Karpas-422 (cell line): ENCODE measurements around the gene ARL14. TPM values are rescaled to one million over a fixed set of nuclear protein-coding genes. Genes with fewer than 3 reads are reported as not detected.

Source experiments
- DNase-seq: peaks from one replicate; pipeline ENCODE4 v3.0.0-alpha.2; 2015
- H2AFZ ChIP-seq: fragments of 200-600 bp; sonication (generic); 2 replicates; pipeline ENCODE4 v1.6.1; 2014; ENCODE audit warnings: antibody characterized with exemption, low read length, mixed read lengths
- H3K27ac ChIP-seq: fragments of 200-600 bp; sonication (generic); 2 replicates; pipeline ENCODE4 v1.5.1; 2014; ENCODE audit warnings: mild to moderate bottlenecking, low read length, moderate library complexity
- H3K27me3 ChIP-seq: fragments of 200-600 bp; sonication (generic); 2 replicates; pipeline ENCODE4 v1.6.1; 2014; ENCODE audit warnings: low read length, mixed read lengths
- H3K36me3 ChIP-seq: fragments of 200-600 bp; sonication (generic); 2 replicates; pipeline ENCODE4 v1.6.1; 2014; ENCODE audit warnings: low read length, mixed read lengths; ENCODE audit not compliant: insufficient read depth
- H3K4me1 ChIP-seq: fragments of 200-600 bp; sonication (generic); 2 replicates; pipeline ENCODE4 v1.6.1; 2014; ENCODE audit warnings: mild to moderate bottlenecking, low read length, mixed read lengths
- H3K4me2 ChIP-seq: fragments of 200-600 bp; sonication (generic); 2 replicates; pipeline ENCODE4 v1.6.1; 2014; ENCODE audit warnings: low read length, low read depth, mild to moderate bottlenecking; ENCODE audit not compliant: poor library complexity, severe bottlenecking
- H3K4me3 ChIP-seq: fragments of 200-600 bp; sonication (generic); 2 replicates; pipeline ENCODE4 v1.5.1; 2014; ENCODE audit warnings: mild to moderate bottlenecking, antibody characterized with exemption, low read length, mixed read lengths
- H3K79me2 ChIP-seq: fragments of 200-600 bp; sonication (generic); 2 replicates; pipeline ENCODE4 v1.6.1; 2014; ENCODE audit warnings: mild to moderate bottlenecking, low read length, mixed read lengths
- H3K9ac ChIP-seq: fragments of 200-600 bp; sonication (generic); 2 replicates; pipeline ENCODE4 v1.6.0; 2014; ENCODE audit warnings: low read length
- H3K9me2 ChIP-seq: fragments of 200-600 bp; sonication (generic), shearing (Covaris generic); replicated peaks from 2 replicates; pipeline ENCODE4 v1.6.0; 2014; ENCODE audit warnings: mild to moderate bottlenecking, low read length, moderate library complexity; ENCODE audit not compliant: insufficient read depth
- H3K9me3 ChIP-seq: fragments of 300-700, 200-600 bp; sonication (generic); 2 replicates; pipeline ENCODE4 v1.6.1; 2014; ENCODE audit warnings: low read length, mixed read lengths
- H4K20me1 ChIP-seq: fragments of 200-600 bp; sonication (generic); 2 replicates; pipeline ENCODE4 v1.6.1; 2014; ENCODE audit warnings: mild to moderate bottlenecking, antibody characterized with exemption, low read length, low read depth; ENCODE audit not compliant: insufficient read depth
- total RNA-seq: library from RNA; depleted of rRNA; stranded (reverse); fragments of >200 nt; shearing (Covaris generic); gene quantifications from 2 replicates; pipeline ENCODE4 v1.2.3, GENCODE V29; 2014; ENCODE audit warnings: low replicate concordance

The ARL14 gene
- total RNA-seq, 1 experiment from 2014 or later, result not detected

- no peak for DNase-seq
- no peaks in the 10 kb centered on the region for H4K20me1 ChIP-seq
- no peaks in the 10 kb centered on the region for H3K79me2 ChIP-seq
- H3K4me1 ChIP-seq, result peaks cover 22% of the 10 kb centered on the region
- no peak overlapping the region for H3K27ac ChIP-seq
- H3K27me3 ChIP-seq, result no peaks in the 10 kb centered on the region
- H2AFZ ChIP-seq, result no peak overlapping the region
- H3K36me3 ChIP-seq, result no peaks in the 10 kb centered on the region
- H3K9ac ChIP-seq, result no peak overlapping the region
- no peaks in the 10 kb centered on the region for H3K9me3 ChIP-seq
- no peak overlapping the region for H3K4me3 ChIP-seq
- H3K9me2 ChIP-seq, result no peaks in the 10 kb centered on the region
- H3K4me2 ChIP-seq, result no peak overlapping the region
These were observed 9.5 kb upstream of the ARL14 start for GRCh38 chr3:160667452-160667851.

DNA sequence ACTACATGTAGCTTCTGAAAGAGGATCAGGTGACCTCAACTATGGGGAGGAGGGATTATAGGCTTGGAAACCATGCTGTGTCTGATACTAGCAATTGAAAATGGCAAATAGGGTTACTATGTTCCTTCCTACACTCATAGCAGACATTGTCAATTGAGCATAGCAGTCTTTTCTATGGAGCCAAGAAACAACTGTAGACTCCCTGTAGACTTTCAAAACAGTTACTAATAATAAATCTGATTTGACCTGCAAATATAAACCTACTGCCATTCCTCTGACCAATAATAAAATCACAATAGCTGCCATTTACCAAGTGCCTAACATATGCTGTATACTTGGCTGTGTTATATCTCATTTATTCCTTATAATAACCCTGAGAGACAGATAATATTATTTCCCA, 8.5 kb upstream of the ARL14 start:
- no peak overlapping the region for H3K27ac ChIP-seq
- H3K4me3 ChIP-seq, result no peak overlapping the region
- no peak for DNase-seq
- H4K20me1 ChIP-seq, result no peaks in the 10 kb centered on the region
- no peaks in the 10 kb centered on the region for H3K36me3 ChIP-seq
- H3K79me2 ChIP-seq, result no peaks in the 10 kb centered on the region
- H3K4me2 ChIP-seq, result no peak overlapping the region
- H3K9ac ChIP-seq, result no peak overlapping the region
- H3K27me3 ChIP-seq, result no peaks in the 10 kb centered on the region
- H3K9me3 ChIP-seq, result no peaks in the 10 kb centered on the region
- H3K4me1 ChIP-seq, result peaks cover 22% of the 10 kb centered on the region
- no peak overlapping the region for H2AFZ ChIP-seq
- no peaks in the 10 kb centered on the region for H3K9me2 ChIP-seq

GRCh38 chr3:160671231-160671630, 5.7 kb upstream of the ARL14 start:
- Histone ChIP-seq H3K27me3 (no peaks in the 10 kb centered on the region), H2AFZ (no peak overlapping the region), H3K79me2 (no peaks in the 10 kb centered on the region), H3K36me3 (no peaks in the 10 kb centered on the region), H4K20me1 (no peaks in the 10 kb centered on the region), H3K9me3 (no peaks in the 10 kb centered on the region), H3K4me1 (peaks cover 2% of the 10 kb centered on the region), H3K4me3 (no peak overlapping the region), H3K27ac (no peak overlapping the region), H3K4me2 (no peak overlapping the region), H3K9me2 (no peaks in the 10 kb centered on the region), H3K9ac (no peak overlapping the region)
- DNase-seq, result no peak

GRCh38 chr3:160671995-160672394, 5.0 kb upstream of the ARL14 start:
- H2AFZ ChIP-seq, result no peak overlapping the region
- no peaks in the 10 kb centered on the region for H3K9me3 ChIP-seq
- no peaks in the 10 kb centered on the region for H4K20me1 ChIP-seq
- no peaks in the 10 kb centered on the region for H3K4me1 ChIP-seq
- H3K9me2 ChIP-seq, result no peaks in the 10 kb centered on the region
- H3K27ac ChIP-seq, result no peak overlapping the region
- no peak overlapping the region for H3K4me3 ChIP-seq
- no peaks in the 10 kb centered on the region for H3K36me3 ChIP-seq
- no peak overlapping the region for H3K9ac ChIP-seq
- no peak for DNase-seq
- no peaks in the 10 kb centered on the region for H3K79me2 ChIP-seq
- no peaks in the 10 kb centered on the region for H3K27me3 ChIP-seq
- H3K4me2 ChIP-seq, result no peak overlapping the region

GRCh38 chr3:160673188-160673587, 3.8 kb upstream of the ARL14 start:
- no peaks in the 10 kb centered on the region for H3K9me2 ChIP-seq
- no peak for DNase-seq

DNA sequence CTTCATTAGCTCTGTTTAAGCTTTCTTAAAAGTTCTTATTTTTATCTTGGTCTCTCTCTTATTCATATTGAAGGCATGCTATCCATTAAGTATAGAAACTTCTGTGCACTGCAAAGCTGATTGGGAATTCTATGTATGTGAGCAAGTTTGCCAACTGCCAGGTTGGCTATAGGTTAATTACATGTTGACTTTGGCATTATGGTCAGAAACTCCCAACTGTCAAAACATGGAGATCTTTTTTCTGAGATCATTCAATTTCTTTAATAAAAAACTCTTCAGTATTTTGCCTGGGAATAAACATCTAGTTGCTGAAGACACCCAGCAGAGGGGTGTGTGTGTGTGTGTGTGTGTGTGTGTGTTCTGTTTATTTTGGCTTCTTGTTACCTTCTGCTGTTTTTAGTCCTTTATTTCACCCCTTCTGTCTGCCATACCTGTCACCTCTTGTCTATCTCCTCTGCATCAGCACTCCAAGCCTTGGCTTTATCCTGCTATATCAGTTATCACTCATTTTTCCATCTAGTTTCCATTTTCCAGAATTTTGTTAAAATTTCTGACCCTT, 1.3 kb upstream of the ARL14 start:
- no peak overlapping the region for H3K9ac ChIP-seq
- H3K27me3 ChIP-seq, result no peaks in the 10 kb centered on the region
- no peak overlapping the region for H2AFZ ChIP-seq
- no peaks in the 10 kb centered on the region for H3K4me1 ChIP-seq
- no peaks in the 10 kb centered on the region for H3K9me2 ChIP-seq
- no peak for DNase-seq
- H4K20me1 ChIP-seq, result no peaks in the 10 kb centered on the region
- no peaks in the 10 kb centered on the region for H3K79me2 ChIP-seq
- no peaks in the 10 kb centered on the region for H3K9me3 ChIP-seq
- no peak overlapping the region for H3K4me3 ChIP-seq
- H3K36me3 ChIP-seq, result no peaks in the 10 kb centered on the region
- H3K4me2 ChIP-seq, result no peak overlapping the region
- H3K27ac ChIP-seq, result no peak overlapping the region

More at GRCh38 chr3:160673188-160673587, 3.8 kb upstream of the ARL14 start:
- Histone ChIP-seq H2AFZ (no peak overlapping the region), H3K4me1 (no peaks in the 10 kb centered on the region), H3K9ac (no peak overlapping the region), H3K79me2 (no peaks in the 10 kb centered on the region), H3K27ac (no peak overlapping the region), H3K4me3 (no peak overlapping the region), H3K9me3 (no peaks in the 10 kb centered on the region), H3K4me2 (no peak overlapping the region), H3K36me3 (no peaks in the 10 kb centered on the region), H4K20me1 (no peaks in the 10 kb centered on the region), H3K27me3 (no peaks in the 10 kb centered on the region)

DNA sequence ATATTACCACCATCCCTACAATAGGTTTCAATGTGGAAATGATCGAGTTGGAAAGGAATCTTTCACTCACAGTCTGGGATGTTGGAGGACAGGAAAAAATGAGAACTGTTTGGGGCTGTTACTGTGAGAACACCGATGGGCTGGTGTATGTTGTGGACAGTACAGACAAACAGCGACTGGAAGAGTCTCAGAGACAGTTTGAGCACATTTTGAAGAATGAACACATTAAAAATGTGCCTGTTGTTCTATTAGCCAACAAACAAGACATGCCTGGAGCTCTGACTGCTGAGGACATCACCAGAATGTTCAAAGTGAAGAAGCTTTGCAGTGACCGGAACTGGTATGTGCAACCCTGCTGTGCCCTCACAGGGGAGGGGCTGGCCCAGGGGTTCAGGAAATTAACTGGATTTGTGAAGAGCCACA, 510 bp downstream of the ARL14 start:
- H3K4me1 ChIP-seq, result no peaks in the 10 kb centered on the region
- H3K27ac ChIP-seq, result no peak overlapping the region
- no peak for DNase-seq
- no peaks in the 10 kb centered on the region for H3K79me2 ChIP-seq
- H3K27me3 ChIP-seq, result no peaks in the 10 kb centered on the region
- no peak overlapping the region for H3K9ac ChIP-seq
- H2AFZ ChIP-seq, result no peak overlapping the region
- no peak overlapping the region for H3K4me3 ChIP-seq
- no peaks in the 10 kb centered on the region for H3K9me2 ChIP-seq
- no peaks in the 10 kb centered on the region for H3K9me3 ChIP-seq
- no peak overlapping the region for H3K4me2 ChIP-seq
- no peaks in the 10 kb centered on the region for H4K20me1 ChIP-seq
- H3K36me3 ChIP-seq, result no peaks in the 10 kb centered on the region

DNA sequence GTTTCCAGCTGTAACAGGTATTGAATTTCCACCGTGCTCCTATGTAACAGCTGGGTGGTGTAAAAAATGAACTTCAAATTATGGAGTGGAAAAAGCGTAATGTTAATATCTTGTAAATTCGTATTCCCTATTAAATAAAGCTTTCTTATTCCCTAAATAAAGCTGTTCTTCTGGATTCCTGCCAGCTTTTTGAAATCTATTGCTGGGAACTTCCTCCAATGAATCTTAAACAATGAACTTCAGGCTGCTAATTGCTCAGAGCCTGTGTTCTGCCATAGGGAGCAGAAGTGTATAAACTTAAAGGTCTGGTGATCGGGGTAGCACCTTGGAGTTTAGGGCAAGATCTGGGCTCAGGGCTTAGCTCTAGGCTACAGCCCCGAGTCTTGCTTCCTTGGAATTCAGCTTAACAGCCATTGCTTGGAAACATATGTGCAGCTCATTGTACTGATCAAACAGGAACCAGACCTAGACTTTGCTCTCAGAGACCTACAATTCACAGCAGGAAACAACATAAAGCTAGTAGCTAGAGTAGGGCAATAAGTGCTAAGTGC, 1.4 kb downstream of the ARL14 start:
- Histone ChIP-seq H3K79me2 (no peaks in the 10 kb centered on the region), H4K20me1 (no peaks in the 10 kb centered on the region), H3K27ac (no peak overlapping the region), H3K4me2 (no peak overlapping the region), H3K9ac (no peak overlapping the region), H3K9me2 (no peaks in the 10 kb centered on the region), H3K4me1 (no peaks in the 10 kb centered on the region), H3K36me3 (no peaks in the 10 kb centered on the region), H2AFZ (no peak overlapping the region), H3K9me3 (no peaks in the 10 kb centered on the region), H3K4me3 (no peak overlapping the region), H3K27me3 (no peaks in the 10 kb centered on the region)
- no peak for DNase-seq
